K562 (cell line): ENCODE measurements around the gene GNG7. TPM values are rescaled to one million over a fixed set of nuclear protein-coding genes. Genes with fewer than 3 reads are reported as not detected.

Experiments used
- ATAC-seq: fragments of 200-7000 bp; cut with Tn5 transposase; 3 replicates; pipeline ENCODE4 v1.9.1; 2020; ENCODE audit warnings: moderate library complexity
- BruUV-seq: library from RNA; stranded (reverse); fragments of 400-500 nt; replicated peaks from 2 replicates; lab custom pipeline; 2021; lab: Mats Ljungman, UMichigan
- CTCF ChIA-PET: fragments of 300-600 bp; formaldehyde crosslinking; extraction: SDS; loops from one replicate; lab custom pipeline; 2021; ENCODE audit warnings: low intra/inter-chr PET ratio; lab: Yijun Ruan, JAX
- POLR2A ChIA-PET: fragments of 300-600, 350-650 bp; sonication (Branson Sonifier 250); formaldehyde crosslinking; extraction: SDS; loops from one replicate; lab custom pipeline; 2021; ENCODE audit warnings: antibody characterized with exemption, inconsistent platforms; lab: Yijun Ruan, JAX
- DNase-seq, 4 experiments: peaks; one replicate each; pipeline versions ENCODE4 v3.0.0 to v3.0.0-alpha.2; 2011 to 2018; ENCODE audit warnings: low spot score in 3 of 4, mixed read lengths in 3 of 4; ENCODE audit errors: extremely low read depth in 1 of 4
- FAIRE-seq: peaks from 2 replicates; lab custom pipeline; 2011; peaks lifted over from hg19 to GRCh38; lab: Jason Lieb, UNC
- H2AFZ ChIP-seq: 2 replicates; pipeline ENCODE4 v1.6.0; 2011; ENCODE audit warnings: low read depth, low read length, control low read depth, inconsistent platforms
- H3K27ac ChIP-seq: fragments of 200-600 bp; 3 replicates; pipeline ENCODE4 v1.8.0; 2011; ENCODE audit warnings: low read depth, mild to moderate bottlenecking, control low read depth, inconsistent platforms, low read length, moderate library complexity, mixed read lengths; ENCODE audit errors: extremely low read depth
- H3K27me3 ChIP-seq, 2 experiments: fragments of 300-600 bp in 1 of 2; 2 replicates in 1 of 2; 3 replicates in 1 of 2; pipeline versions ENCODE4 v1.6.0 to v1.8.0; 2011; ENCODE audit warnings: inconsistent platforms in 2 of 2, low read length in 2 of 2, mild to moderate bottlenecking in 1 of 2, mixed read lengths in 1 of 2, moderate library complexity in 1 of 2; ENCODE audit not compliant: control insufficient read depth in 2 of 2, insufficient read depth in 2 of 2
- H3K36me3 ChIP-seq: fragments of 300-600 bp; 3 replicates; pipeline ENCODE4 v1.8.0; 2011; ENCODE audit warnings: mild to moderate bottlenecking, low read length, inconsistent platforms; ENCODE audit not compliant: control insufficient read depth, insufficient read depth
- H3K4me1 ChIP-seq, 2 experiments: fragments of 200-600 bp in 1 of 2; replicated peaks in 1 of 2; 2 replicates in 1 of 2; 3 replicates in 1 of 2; pipeline versions ENCODE4 v1.5.1 to v1.8.0; 2011; ENCODE audit warnings: inconsistent platforms in 2 of 2, low read length in 2 of 2, mild to moderate bottlenecking in 1 of 2, mixed read lengths in 1 of 2, moderate library complexity in 1 of 2; ENCODE audit not compliant: control insufficient read depth in 2 of 2, insufficient read depth in 2 of 2
- H3K4me2 ChIP-seq: 2 replicates; pipeline ENCODE4 v1.6.1; 2011; ENCODE audit warnings: low read length, control low read depth, inconsistent platforms, mixed read lengths; ENCODE audit not compliant: insufficient read depth
- H3K4me3 ChIP-seq: fragments of 200-600 bp; sonication (generic), shearing (Covaris generic); 2 replicates; pipeline ENCODE4 v1.5.1; 2016; ENCODE audit warnings: control low read depth, inconsistent platforms
- H3K79me2 ChIP-seq: fragments of 200-600 bp; 3 replicates; pipeline ENCODE4 v1.8.0; 2011; ENCODE audit warnings: low read length, inconsistent platforms; ENCODE audit not compliant: control insufficient read depth, insufficient read depth
- H3K9ac ChIP-seq, 2 experiments: 2 replicates each; pipeline versions ENCODE4 v1.6.0 to v1.6.1; 2011; ENCODE audit warnings: low read depth in 2 of 2, low read length in 2 of 2, control low read depth in 1 of 2, inconsistent platforms in 1 of 2, mild to moderate bottlenecking in 1 of 2, mixed read lengths in 1 of 2; ENCODE audit not compliant: insufficient read depth in 1 of 2
- H3K9me1 ChIP-seq: one replicate; pipeline ENCODE4 v1.6.0; 2011; ENCODE audit warnings: inconsistent platforms, mild to moderate bottlenecking, low read length, moderate library complexity; ENCODE audit not compliant: control insufficient read depth, insufficient read depth
- H3K9me3 ChIP-seq: replicated peaks from 2 replicates; pipeline ENCODE4 v1.5.1; 2011; ENCODE audit warnings: low read depth, low read length, inconsistent platforms; ENCODE audit not compliant: control insufficient read depth, insufficient read depth
- H4K20me1 ChIP-seq: replicated peaks from 2 replicates; pipeline ENCODE4 v1.6.1; 2011; ENCODE audit warnings: low read length, inconsistent platforms, mixed read lengths; ENCODE audit not compliant: control insufficient read depth, insufficient read depth
- BRF1 ChIP-seq: IDR thresholded peaks from 3 replicates; pipeline ENCODE4 v1.6.1; 2011; ENCODE audit warnings: borderline replicate concordance, mild to moderate bottlenecking; ENCODE audit not compliant: insufficient read length; ENCODE audit errors: extremely low read depth
- CHD2 ChIP-seq: IDR thresholded peaks from 2 replicates; pipeline ENCODE4 v1.6.1; 2011; ENCODE audit warnings: low read depth, low read length
- HIVEP1 ChIP-seq: fragments of 250-450 bp; sonication (Bioruptor Pico); IDR thresholded peaks from 2 replicates; pipeline ENCODE4 v1.4.0; 2020; ENCODE audit warnings: mild to moderate bottlenecking
- NFRKB ChIP-seq: fragments of 450-650 bp; IDR thresholded peaks from 2 replicates; pipeline ENCODE4 v1.6.1; 2016; ENCODE audit warnings: low read depth
- TSHZ1 ChIP-seq: fragments of 250-450 bp; sonication (Bioruptor Pico); IDR thresholded peaks from 2 replicates; pipeline ENCODE4 v1.4.0; 2020; ENCODE audit warnings: mild to moderate bottlenecking, moderate library complexity
- ZFX ChIP-seq: sonication (generic); formaldehyde crosslinking; IDR thresholded peaks from 2 replicates; pipeline ENCODE4 v1.8.0; 2022; ENCODE audit warnings: mild to moderate bottlenecking, missing genetic modification reagents, moderate library complexity
- WGBS: fragments of 100-300 bp; shearing (Covaris generic); methylation state at CpG from one replicate; pipeline ENCODE4 v1.1.6; 2016; ENCODE audit warnings: low coverage, mixed read lengths; ENCODE audit not compliant: insufficient coverage; ENCODE audit errors: missing lambda C conversion rate; 5-methylcytosine and 5-hydroxymethylcytosine counted together
- in situ Hi-C: fragments of 300-500 bp; cut with MboI; formaldehyde crosslinking; loops from 4 replicates; pipeline ENCODE4 v1.15.0; 2018; ENCODE audit warnings: inconsistent platforms, mixed read lengths
- intact Hi-C: fragments of 100-400 bp; cut with micrococcal nuclease; formaldehyde crosslinking; loops from 2 replicates; pipeline ENCODE4 v1.14.2; 2022
- polyA plus RNA-seq, 8 experiments: library from polyadenylated mRNA; depleted of rRNA in 4 of 8; stranded (reverse) in 5 of 8; unstranded in 3 of 8; fragments of >200 nt; fragmentation: Nextera tagmentation in 2 of 8; fragmentation: Illumina TruSeq in 1 of 8; extraction: Ambion mirVana in 2 of 8; extraction: Trizol in 1 of 8; gene quantifications; 2 replicates each; pipeline versions ENCODE4 v1.2.1 to v1.2.3, GENCODE V29; 2011 to 2014; ENCODE audit warnings: inconsistent platforms in 1 of 8, missing spikeins in 1 of 8
- total RNA-seq, 7 experiments: library from RNA; depleted of rRNA in 6 of 7; stranded (reverse); fragments of >200 nt in 6 of 7; fragmentation: Illumina TruSeq in 2 of 7; extraction: Trizol in 2 of 7; gene quantifications; 2 replicates each; pipeline versions ENCODE4 v1.2.1 to v1.2.3, GENCODE V29; 2011 to 2021; ENCODE audit warnings: low replicate concordance in 1 of 7

The GNG7 gene
- total and polyA plus RNA-seq, 9 of the 15 experiments (the other 6 are each of a cell fraction or from before 2014, with no cell fraction given), result 0.01 to 0.20 (median 0.06) TPM; not detected in 1

- no peak for TF ChIP-seq HIVEP1 (CRISPR knock-in tag)
- no peak for TF ChIP-seq BRF1
- TF ChIP-seq TSHZ1, result no peak
These were observed 173.8 kb downstream of the GNG7 start (continued) for GRCh38 chr19:2528675-2529101.

- H3K9ac ChIP-seq, result no peak overlapping the region
- peaks cover 6% of the 10 kb centered on the region; the same call in 1 of the 2 replicates for H4K20me1 ChIP-seq
- POLR2A ChIA-PET, result interaction anchor here (0.7 kb wide), 1 partner anchor 316 kb away, joined by 3 read pairs; no protein-coding TSS in a partner anchor
- whole genome bisulfite sequencing, result 65% methylated on average over 4 of the region's 4 CpGs
- peaks cover 0 to 24% of the 10 kb centered on the region in 2 experiments; a peak in 4 of 5 replicates for H3K4me1 ChIP-seq
- no peak overlapping the region for H3K4me2 ChIP-seq
- FAIRE-seq, result no peak
- H3K27me3 ChIP-seq, result no peaks in the 10 kb centered on the region; a peak in 1 of 5 replicates
- no peak overlapping the region for H3K4me3 ChIP-seq
- CTCF ChIA-PET, result no interaction called here
- TF ChIP-seq ZFX (CRISPR knock-in tag) (0 out of 2 replicates have a peak, but pooled peaks have one; percentile 19), NFRKB (no peak), CHD2 (no peak)
- BruUV-seq, result no TSS peak
- ATAC-seq, result no peak
- DNase-seq, result no peak
- no peak overlapping the region for H2AFZ ChIP-seq
- no peaks in the 10 kb centered on the region for H3K9me3 ChIP-seq
- H3K79me2 ChIP-seq, result no peaks in the 10 kb centered on the region
- H3K27ac ChIP-seq, result no peak overlapping the region
- H3K36me3 ChIP-seq, result no peaks in the 10 kb centered on the region
- in situ Hi-C loops, result no loop called here
- no peaks in the 10 kb centered on the region for H3K9me1 ChIP-seq
- intact Hi-C loops, result no loop called here
These were observed 174.8 kb downstream of the GNG7 start for GRCh38 chr19:2527686-2528085.
